ENCODE measurements around the gene IDH3B. TPM values are rescaled to one million over a fixed set of nuclear protein-coding genes. Genes with fewer than 3 reads are reported as not detected.

IDH3B gene
- total RNA-seq, 1 donor from 2014 or later = 76.2 TPM

DNA sequence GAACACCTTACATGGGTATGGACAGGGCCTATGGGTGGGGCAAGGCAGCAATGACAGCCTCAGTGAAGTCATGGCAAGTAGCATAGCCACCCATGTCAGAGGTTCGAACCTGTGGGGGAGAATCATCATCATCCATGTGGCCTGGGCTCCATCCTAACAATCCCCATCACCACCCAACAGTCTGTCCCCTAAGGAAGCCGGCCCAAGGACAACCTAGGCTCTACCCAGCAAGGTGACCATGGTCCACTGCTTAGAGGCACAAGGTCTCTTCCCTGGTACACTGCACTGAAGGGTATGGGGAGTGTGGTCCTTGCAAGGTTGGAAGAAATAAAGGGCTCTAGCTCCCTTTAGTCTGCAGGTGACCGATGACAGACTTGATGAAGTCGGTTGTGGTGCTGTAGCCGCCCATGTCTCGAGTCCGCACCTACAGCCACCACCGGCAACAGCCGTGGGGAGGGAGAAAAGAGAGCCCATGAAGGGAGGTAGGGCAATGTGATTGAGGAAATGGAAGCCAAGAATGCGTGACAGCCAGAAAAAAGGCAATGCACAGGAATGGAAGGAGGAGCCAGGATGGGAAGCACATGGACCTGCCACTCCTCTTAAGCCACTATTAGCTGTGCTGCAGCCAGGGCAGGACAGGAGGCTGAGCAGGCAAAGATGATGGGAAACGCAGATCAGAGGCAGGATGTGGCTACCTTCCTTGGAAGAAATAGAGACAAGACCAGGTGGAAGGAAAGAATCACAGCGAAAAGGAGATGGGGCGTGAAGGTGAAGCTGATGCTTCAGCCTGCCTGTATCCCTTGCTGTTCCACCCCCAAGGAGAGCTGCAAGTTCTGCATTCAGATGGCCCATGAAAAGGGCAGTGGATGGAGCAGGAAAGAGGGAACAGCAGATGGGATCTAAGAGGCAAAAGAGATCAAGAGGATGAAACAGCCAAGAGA, 5.3 kb downstream of the IDH3B start:
- FAIRE-seq (no peak), DNase-seq (ENCODE audit: low spot score in 2 of 2) (no peak)

DNA sequence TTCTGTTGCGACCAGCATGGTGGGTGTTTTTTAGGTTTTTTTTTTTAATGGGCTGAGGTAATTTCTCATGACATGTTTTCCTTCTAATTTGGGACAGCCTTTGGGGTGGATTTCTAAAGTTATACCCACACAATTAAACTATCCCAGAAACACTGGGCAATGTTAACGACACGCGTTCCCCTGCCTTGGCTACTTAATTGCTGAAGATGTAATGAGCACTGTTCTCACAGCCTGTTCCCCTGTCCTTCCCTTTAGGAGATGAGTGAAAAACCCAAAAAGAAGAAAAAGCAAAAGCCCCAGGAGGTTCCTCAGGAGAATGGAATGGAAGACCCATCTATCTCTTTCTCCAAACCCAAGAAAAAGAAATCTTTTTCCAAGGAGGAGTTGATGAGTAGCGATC, 6.3 kb downstream of the IDH3B start:
- no peak for DNase-seq (ENCODE audit: low spot score in 2 of 2)
- FAIRE-seq = no peak

GRCh38 chr20:2657241-2657640, 6.8 kb downstream of the IDH3B start:
- FAIRE-seq (no peak), DNase-seq (ENCODE audit: low spot score in 2 of 2) (no peak)

DNA sequence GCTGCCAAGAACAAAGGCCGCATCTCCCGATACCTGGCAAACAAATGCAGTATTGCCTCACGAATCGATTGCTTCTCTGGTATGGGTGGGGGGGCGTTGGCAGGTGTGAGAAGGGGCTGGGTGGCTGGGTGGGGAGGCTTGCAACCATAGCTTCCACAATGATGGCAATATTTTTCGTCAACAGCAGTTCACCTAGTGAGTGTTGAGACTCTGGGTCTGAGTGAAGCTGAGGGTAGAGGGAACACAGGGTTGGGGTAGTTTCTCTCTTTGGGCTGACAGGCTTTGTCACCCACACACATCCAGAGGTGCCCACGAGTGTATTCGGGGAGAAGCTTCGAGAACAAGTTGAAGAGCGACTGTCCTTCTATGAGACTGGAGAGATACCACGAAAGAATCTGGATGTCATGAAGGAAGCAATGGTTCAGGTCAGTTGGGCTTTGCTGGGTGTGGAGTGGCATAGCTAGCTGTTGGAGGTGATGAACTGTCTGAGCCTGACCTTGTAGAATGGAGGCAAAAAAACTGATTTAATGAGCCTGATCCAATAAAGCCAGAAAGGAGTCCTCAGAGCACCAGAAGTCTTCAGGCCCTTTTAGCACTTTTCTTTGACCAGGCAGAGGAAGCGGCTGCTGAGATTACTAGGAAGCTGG, 7.4 kb downstream of the IDH3B start:
- no peak for DNase-seq (ENCODE audit: low spot score in 2 of 2)
- FAIRE-seq = no peak

GRCh38 chr20:2655331-2656116, 8.5 kb downstream of the IDH3B start:
- DNase-seq (ENCODE audit: low spot score in 2 of 2) = no peak
- no peak for FAIRE-seq

DNA sequence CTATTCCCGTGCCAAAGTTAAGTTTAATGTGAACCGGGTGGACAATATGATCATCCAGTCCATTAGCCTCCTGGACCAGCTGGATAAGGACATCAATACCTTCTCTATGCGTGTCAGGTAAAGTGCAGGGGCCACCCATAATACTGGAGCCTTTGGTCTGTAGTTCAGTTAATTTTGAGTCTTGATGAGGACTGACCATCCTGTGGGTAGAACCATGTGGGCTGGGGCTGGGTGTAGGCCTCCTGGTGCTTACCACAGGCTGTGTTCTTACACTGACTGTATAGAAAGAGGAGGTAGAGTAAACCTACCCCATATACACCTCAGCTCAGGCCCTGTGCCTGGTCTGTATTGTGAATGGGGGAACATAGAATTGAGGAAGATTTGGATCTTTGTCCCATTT, 9.2 kb downstream of the IDH3B start:
- FAIRE-seq (no peak), DNase-seq (ENCODE audit: low spot score in 2 of 2) (no peak)

- FAIRE-seq (no peak), DNase-seq (ENCODE audit: low spot score in 2 of 2) (no peak)
Observed at GRCh38 chr20:2654384-2654822, 9.6 kb downstream of the IDH3B start.

DNA sequence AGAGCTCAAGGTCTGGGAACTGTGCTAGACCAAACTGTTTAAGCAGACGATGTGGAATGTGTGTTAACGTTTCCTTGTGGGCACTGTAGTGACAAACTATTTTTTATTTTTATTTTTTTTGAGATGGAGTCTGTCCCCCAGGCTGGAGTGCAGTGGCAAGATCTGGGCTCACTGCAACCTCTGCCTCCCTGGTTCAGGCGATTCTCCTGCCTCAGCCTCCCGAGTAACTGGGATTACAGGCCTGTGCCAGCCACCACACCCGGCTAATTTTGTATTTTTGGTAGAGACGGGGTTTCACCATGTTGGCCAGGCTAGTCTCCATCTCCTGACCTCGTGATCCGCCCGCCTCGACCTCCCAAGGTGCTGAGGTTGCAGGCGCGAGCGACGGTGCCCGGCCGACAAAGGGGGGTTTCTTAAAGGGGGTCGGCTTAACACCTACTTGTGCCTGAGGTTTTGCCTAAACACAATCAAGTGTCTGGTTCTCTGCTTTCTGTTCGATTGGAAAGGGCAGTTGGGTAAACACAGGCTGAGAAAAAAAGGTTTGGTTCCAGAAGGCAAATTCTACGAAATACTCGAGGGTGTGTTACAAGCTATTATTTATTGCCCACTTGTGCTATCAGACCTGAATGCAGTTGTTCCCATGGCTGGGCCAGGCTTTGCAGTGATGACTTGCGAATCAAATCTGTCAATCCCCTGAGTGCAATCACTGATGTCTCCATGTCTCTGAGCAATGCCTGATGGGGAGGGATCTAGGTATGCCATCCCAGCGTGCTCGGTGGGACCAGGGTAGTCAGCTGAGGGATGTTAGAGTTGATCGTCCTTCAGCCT, 10.2 kb downstream of the IDH3B start:
- no peak for FAIRE-seq
- no peak for DNase-seq (ENCODE audit: low spot score in 2 of 2)

DNA sequence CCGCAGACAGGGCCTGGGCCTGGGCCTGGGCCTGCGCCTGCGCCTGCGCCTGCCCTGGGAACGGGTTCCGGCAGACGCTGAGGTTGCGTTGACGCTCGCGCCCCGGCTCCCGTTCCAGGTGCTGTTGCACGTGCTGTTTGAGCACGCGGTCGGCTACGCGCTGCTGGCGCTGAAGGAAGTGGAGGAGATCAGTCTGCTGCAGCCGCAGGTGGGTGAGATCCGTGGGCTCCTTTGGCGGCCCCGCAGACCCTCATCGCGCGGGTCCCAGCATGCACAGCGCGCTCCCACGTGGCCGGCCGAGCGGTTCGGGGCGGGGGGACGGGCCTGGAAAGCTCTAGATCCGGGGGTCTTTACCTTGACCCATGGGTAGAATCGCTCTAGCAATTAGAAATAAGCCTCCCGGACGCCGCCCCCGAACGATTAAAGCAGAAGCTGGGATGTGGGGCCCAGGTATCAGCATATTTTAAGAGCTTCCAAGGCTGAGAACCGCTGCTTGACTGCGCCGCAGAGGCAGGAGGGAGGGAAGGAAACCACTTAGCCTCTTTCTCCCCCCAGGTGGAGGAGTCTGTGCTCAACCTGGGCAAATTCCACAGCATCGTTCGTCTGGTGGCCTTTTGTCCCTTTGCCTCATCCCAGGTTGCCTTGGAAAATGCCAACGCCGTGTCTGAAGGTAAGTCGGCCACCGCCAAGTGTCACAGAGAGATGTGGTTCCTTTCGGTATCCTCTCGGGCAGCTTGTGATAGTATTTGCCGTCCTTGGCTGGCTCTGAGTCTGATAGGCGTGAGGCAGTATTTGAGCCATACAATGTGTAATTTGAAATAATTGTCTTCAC, 11.1 kb downstream of the IDH3B start:
- peak; percentile 46 to 56 for DNase-seq (ENCODE audit: low spot score in 2 of 2)
- FAIRE-seq = no peak

DNA sequence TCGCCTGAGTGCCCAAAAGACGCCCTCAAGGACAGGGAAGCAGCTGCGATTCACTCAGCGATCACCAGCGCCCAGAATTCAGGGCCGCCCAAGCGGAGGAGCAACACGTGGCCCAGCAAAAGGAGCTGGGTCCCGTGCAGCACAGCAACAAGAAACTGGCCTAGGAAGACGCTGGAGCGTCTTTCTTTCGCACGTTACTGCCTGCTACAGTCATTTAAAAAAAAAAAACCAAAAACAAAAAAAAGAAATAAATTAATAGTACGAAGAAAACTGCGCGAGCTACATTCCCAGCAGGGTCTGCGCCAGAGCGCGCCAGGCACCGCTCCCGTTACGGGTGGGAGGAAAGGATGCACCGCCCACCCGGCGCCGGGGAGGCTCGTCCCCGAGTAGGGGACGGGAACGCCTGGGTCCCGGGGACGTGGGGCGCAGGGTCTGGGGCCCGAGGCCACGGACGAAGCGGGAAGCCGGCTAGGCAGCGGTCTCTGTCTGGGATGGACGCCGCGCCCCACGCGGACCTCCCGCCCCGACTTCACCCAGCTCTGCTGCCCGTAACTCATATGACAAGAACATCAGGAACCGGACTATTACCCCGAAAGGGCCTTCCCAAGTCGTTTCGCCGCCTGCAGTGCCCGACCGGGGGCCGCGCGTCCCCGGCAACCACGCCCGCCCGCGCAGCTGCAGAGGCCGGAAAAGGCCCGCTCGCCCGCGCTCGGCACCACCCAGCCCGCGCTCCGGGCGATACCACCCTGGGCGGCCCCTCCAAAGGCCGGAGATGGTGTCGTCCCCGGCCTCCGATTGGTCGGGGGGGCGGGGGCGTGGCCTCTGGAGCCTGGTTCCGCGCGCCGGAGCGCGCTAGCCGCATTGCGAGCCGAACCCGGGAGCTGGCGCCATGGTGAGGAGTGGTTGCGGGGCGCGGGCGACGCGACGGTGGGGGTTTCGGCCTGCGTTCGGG, 12.0 kb downstream of the IDH3B start, which contains the start of gene NOP56:
Gene NOP56, plus strand, starts transcription at position 861 of the 952 bp plus-strand sequence. Its CDS starts 29 bp downstream, at position 890.
- DNase-seq (ENCODE audit: low spot score in 2 of 2) = peak; percentile 95
- FAIRE-seq = no peak

- FAIRE-seq (no peak), DNase-seq (ENCODE audit: low spot score in 2 of 2) (no peak)
Observed at GRCh38 chr20:2643708-2644107, 20.3 kb downstream of the IDH3B start.

DNA sequence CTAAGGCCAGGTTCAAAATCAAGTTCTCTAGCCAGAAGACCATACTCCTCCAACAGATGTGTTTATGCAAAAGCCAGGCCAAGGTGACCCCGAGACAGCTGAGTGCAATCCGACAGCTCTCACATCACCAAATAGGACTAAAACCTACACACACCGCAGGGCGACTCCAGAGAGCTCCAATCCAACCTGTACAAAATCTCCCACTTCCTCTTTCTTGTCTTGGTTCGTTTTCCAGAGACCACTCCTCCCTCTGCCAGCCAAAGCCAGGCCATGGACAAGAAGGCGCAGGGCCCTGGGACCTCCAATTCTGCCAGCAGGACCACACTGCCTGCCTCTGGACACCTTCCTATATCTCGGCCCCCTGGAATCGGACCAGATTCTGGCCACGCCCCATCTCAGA, 23.1 kb downstream of the IDH3B start:
- FAIRE-seq = no peak

GRCh38 chr20:2640260-2640659, 23.8 kb downstream of the IDH3B start:
- no peak for DNase-seq (ENCODE audit: low spot score in 2 of 2)
- FAIRE-seq = no peak

More for the DNA sequence above, 23.1 kb downstream of the IDH3B start:
- no peak for DNase-seq (ENCODE audit: low spot score in 2 of 2)

DNA sequence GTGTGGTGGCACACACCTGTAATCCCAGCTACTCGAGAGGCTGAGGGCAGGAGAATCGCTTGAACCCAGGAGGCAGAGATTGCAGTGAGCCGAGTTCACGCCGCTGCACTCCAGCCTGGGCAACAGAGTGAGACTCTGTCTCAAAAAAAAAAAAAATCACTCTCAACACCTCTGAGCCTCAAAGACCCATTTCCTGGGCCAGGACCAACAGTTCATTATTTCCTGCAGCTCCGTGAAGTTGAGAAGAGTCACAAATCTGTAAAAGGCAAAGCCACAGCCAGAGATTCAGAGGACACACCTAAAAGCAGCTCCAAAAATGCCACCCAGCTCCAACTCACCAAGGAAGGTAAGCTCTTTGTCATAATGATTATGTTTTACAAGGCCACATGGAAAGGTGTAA, 26.8 kb downstream of the IDH3B start:
- DNase-seq (ENCODE audit: low spot score in 2 of 2) (no peak), FAIRE-seq (no peak)

DNA sequence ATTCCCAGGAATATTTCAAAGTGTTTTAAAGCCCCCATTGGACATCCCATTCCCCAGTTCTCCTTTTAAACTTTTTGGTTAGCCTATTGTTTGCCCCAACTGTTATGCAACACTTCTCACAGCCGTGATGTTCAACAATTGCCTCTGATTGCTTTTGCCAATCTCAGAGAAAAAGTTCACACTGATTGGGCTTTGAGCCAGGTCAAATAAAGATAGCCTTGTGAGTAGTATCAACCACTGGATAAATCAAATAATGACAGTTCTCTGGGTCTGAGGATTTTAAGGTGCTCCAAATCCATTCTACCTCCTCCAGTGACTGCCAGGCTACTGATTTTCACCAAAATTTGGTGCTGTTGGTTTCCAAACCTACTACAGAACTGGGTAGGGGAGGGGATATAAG, 30.6 kb downstream of the IDH3B start:
- no peak for DNase-seq (ENCODE audit: low spot score in 2 of 2)
- FAIRE-seq = no peak

DNA sequence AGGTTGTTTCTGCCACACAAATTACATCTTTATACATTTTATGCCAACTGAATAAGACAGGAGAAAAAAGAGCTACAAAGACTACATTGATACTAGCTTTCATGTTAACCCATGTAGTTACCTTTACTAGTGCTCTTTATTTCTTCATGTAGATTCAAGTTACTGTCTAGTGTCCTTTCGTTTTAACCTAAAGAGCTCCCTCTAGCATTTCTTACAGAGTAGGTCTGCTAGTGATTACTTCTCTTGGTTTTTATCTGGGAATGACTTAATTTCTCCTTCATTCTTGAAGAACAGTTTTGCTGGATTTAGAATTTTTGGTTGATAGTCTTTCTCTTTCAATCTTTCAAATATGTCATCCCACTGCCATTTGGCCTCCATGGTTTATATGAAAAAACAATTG, 32.8 kb downstream of the IDH3B start:
- no peak for DNase-seq (ENCODE audit: low spot score in 2 of 2)
- FAIRE-seq = no peak

- FAIRE-seq = no peak
Observed at GRCh38 chr20:2626853-2627541, 37.0 kb downstream of the IDH3B start.

More at GRCh38 chr20:2626853-2627541, 37.0 kb downstream of the IDH3B start:
- DNase-seq (ENCODE audit: low spot score in 2 of 2) = no peak

All from frontal cortex (tissue), 4 donors.